ENCODE measurements around the gene ATAD2B. TPM values are rescaled to one million over a fixed set of nuclear protein-coding genes. Genes with fewer than 3 reads are reported as not detected.

ATAD2B gene
- total and polyA plus RNA-seq, 2 of the 8 experiments (the other 6 are each of a cell fraction or from before 2014, with no cell fraction given) = 3.4 to 16.1 TPM

DNA sequence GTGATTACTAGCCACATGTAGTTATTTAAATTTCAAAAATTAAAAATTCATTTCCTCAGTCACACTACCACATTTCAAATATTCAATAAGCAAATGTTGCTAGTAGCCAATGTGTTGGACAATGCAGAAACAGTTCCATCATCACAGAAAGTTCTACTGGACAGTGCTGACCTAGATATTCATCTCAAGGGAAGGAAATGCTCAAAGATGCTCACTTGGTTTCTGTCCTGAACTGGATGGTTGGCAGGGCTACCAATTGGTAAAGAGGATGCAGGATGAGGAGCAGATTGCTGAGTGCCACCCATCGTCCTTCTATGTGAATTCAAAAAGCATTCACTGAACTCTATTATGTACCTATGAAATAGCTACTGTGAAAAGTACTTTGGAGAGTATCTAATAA, 7.3 kb upstream of the ATAD2B start (continued):
- TF ChIP-seq, protein P1, sequence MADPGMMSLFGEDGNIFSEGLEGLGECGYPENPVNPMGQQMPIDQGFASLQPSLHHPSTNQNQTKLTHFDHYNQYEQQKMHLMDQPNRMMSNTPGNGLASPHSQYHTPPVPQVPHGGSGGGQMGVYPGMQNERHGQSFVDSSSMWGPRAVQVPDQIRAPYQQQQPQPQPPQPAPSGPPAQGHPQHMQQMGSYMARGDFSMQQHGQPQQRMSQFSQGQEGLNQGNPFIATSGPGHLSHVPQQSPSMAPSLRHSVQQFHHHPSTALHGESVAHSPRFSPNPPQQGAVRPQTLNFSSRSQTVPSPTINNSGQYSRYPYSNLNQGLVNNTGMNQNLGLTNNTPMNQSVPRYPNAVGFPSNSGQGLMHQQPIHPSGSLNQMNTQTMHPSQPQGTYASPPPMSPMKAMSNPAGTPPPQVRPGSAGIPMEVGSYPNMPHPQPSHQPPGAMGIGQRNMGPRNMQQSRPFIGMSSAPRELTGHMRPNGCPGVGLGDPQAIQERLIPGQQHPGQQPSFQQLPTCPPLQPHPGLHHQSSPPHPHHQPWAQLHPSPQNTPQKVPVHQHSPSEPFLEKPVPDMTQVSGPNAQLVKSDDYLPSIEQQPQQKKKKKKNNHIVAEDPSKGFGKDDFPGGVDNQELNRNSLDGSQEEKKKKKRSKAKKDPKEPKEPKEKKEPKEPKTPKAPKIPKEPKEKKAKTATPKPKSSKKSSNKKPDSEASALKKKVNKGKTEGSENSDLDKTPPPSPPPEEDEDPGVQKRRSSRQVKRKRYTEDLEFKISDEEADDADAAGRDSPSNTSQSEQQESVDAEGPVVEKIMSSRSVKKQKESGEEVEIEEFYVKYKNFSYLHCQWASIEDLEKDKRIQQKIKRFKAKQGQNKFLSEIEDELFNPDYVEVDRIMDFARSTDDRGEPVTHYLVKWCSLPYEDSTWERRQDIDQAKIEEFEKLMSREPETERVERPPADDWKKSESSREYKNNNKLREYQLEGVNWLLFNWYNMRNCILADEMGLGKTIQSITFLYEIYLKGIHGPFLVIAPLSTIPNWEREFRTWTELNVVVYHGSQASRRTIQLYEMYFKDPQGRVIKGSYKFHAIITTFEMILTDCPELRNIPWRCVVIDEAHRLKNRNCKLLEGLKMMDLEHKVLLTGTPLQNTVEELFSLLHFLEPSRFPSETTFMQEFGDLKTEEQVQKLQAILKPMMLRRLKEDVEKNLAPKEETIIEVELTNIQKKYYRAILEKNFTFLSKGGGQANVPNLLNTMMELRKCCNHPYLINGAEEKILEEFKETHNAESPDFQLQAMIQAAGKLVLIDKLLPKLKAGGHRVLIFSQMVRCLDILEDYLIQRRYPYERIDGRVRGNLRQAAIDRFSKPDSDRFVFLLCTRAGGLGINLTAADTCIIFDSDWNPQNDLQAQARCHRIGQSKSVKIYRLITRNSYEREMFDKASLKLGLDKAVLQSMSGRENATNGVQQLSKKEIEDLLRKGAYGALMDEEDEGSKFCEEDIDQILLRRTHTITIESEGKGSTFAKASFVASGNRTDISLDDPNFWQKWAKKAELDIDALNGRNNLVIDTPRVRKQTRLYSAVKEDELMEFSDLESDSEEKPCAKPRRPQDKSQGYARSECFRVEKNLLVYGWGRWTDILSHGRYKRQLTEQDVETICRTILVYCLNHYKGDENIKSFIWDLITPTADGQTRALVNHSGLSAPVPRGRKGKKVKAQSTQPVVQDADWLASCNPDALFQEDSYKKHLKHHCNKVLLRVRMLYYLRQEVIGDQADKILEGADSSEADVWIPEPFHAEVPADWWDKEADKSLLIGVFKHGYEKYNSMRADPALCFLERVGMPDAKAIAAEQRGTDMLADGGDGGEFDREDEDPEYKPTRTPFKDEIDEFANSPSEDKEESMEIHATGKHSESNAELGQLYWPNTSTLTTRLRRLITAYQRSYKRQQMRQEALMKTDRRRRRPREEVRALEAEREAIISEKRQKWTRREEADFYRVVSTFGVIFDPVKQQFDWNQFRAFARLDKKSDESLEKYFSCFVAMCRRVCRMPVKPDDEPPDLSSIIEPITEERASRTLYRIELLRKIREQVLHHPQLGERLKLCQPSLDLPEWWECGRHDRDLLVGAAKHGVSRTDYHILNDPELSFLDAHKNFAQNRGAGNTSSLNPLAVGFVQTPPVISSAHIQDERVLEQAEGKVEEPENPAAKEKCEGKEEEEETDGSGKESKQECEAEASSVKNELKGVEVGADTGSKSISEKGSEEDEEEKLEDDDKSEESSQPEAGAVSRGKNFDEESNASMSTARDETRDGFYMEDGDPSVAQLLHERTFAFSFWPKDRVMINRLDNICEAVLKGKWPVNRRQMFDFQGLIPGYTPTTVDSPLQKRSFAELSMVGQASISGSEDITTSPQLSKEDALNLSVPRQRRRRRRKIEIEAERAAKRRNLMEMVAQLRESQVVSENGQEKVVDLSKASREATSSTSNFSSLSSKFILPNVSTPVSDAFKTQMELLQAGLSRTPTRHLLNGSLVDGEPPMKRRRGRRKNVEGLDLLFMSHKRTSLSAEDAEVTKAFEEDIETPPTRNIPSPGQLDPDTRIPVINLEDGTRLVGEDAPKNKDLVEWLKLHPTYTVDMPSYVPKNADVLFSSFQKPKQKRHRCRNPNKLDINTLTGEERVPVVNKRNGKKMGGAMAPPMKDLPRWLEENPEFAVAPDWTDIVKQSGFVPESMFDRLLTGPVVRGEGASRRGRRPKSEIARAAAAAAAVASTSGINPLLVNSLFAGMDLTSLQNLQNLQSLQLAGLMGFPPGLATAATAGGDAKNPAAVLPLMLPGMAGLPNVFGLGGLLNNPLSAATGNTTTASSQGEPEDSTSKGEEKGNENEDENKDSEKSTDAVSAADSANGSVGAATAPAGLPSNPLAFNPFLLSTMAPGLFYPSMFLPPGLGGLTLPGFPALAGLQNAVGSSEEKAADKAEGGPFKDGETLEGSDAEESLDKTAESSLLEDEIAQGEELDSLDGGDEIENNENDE (IDR thresholded peaks at IDR 0.05; ENCODE audit: insufficient replicate concordance, low read length) = no peak
- no peak for TF ChIP-seq POLR2AphosphoS5 (IDR thresholded peaks at IDR 0.05; ENCODE audit: low read depth, low read length)
- TF ChIP-seq JUND (IDR thresholded peaks at IDR 0.05; ENCODE audit: low read length) = no peak

All from H1 (cell line).